OCI-LY1 (cell line): Measurements from ENCODE around the gene ALOX15B.

ENCODE experiments used
- CTCF ChIP-seq: fragments of 200-600 bp; sonication (generic), shearing (Covaris generic); IDR thresholded peaks from 2 replicates; pipeline ENCODE4 v1.5.1; 2017; ENCODE audit warnings: mild to moderate bottlenecking, antibody characterized with exemption, low read length, moderate library complexity, mixed read lengths
- EZH2 ChIP-seq: fragments of 200-600 bp; sonication (generic), shearing (Covaris generic); IDR thresholded peaks from 2 replicates; pipeline ENCODE4 v1.8.0; 2017; ENCODE audit warnings: borderline replicate concordance, mixed run types, mild to moderate bottlenecking, antibody characterized with exemption, low read length, moderate library complexity, mixed read lengths

GRCh38 chr17:8020776-8021564, 17.9 kb upstream of the ALOX15B start:
- TF ChIP-seq CTCF (no peak), EZH2 (no peak)
